MCF 10A (cell line): ENCODE data around the gene TMPRSS9. TPM values are rescaled to one million over a fixed set of nuclear protein-coding genes. Genes with fewer than 3 reads are reported as not detected.
"Not testable (repeated sequence)": the region's sequence is repeated elsewhere in the genome, so short reads cannot be mapped to it uniquely, and the experiment has no call there.

Source experiments
- BruUV-seq: library from RNA; stranded (reverse); fragments of 400-500 nt; replicated peaks from 2 replicates; lab custom pipeline; 2021; lab: Mats Ljungman, UMichigan
- CTCF ChIA-PET: fragments of 300-600 bp; sonication (Branson Sonifier 250); formaldehyde crosslinking; extraction: SDS; loops from one replicate; lab custom pipeline; 2021; ENCODE audit warnings: antibody characterized with exemption, inconsistent platforms; lab: Yijun Ruan, JAX
- POLR2A ChIA-PET: fragments of 300-600, 350-650 bp; sonication (Branson Sonifier 250); formaldehyde crosslinking; extraction: SDS; loops from one replicate; lab custom pipeline; 2020; ENCODE audit warnings: antibody characterized with exemption, inconsistent platforms; lab: Yijun Ruan, JAX
- DNase-seq: peaks from one replicate; pipeline ENCODE4 v3.0.0-alpha.2; 2018; ENCODE audit not compliant: unreplicated experiment
- H3K27ac Mint-ChIP-seq: one replicate; pipeline ENCODE4 v1.8.0; 2022; ENCODE audit warnings: mild to moderate bottlenecking, low read depth, mixed read lengths; ENCODE audit not compliant: unreplicated experiment
- H3K27me3 Mint-ChIP-seq: one replicate; pipeline ENCODE4 v1.8.0; 2022; ENCODE audit warnings: mixed read lengths; ENCODE audit not compliant: insufficient read depth, unreplicated experiment
- H3K36me3 Mint-ChIP-seq: one replicate; pipeline ENCODE4 v1.8.0; 2022; ENCODE audit warnings: mild to moderate bottlenecking, moderate library complexity, mixed read lengths; ENCODE audit not compliant: insufficient read depth, unreplicated experiment
- H3K4me1 Mint-ChIP-seq: one replicate; pipeline ENCODE4 v1.8.0; 2022; ENCODE audit warnings: mixed read lengths; ENCODE audit not compliant: insufficient read depth, unreplicated experiment
- H3K4me3 Mint-ChIP-seq: one replicate; pipeline ENCODE4 v1.8.0; 2022; ENCODE audit warnings: mild to moderate bottlenecking, moderate library complexity, mixed read lengths; ENCODE audit not compliant: unreplicated experiment
- H3K9me3 Mint-ChIP-seq: one replicate; pipeline ENCODE4 v1.8.0; 2022; ENCODE audit warnings: mixed read lengths; ENCODE audit not compliant: unreplicated experiment
- intact Hi-C: fragments of 100-400 bp; cut with micrococcal nuclease; formaldehyde crosslinking; loops from 2 replicates; pipeline ENCODE4 v1.14.1; 2022
- total RNA-seq: library from RNA; stranded (reverse); gene quantifications from 2 replicates; pipeline ENCODE4 v1.2.3, GENCODE V29; 2022
- TF ChIP-seq, protein P1 (sequence below): fragments of 200-600 bp; IDR thresholded peaks from one replicate; pipeline ENCODE4 v1.8.0; 2022; ENCODE audit warnings: antibody characterized with exemption, mild to moderate bottlenecking; ENCODE audit not compliant: unreplicated experiment

TMPRSS9 gene
- total RNA-seq, 1 experiment from 2014 or later, result not detected

DNA sequence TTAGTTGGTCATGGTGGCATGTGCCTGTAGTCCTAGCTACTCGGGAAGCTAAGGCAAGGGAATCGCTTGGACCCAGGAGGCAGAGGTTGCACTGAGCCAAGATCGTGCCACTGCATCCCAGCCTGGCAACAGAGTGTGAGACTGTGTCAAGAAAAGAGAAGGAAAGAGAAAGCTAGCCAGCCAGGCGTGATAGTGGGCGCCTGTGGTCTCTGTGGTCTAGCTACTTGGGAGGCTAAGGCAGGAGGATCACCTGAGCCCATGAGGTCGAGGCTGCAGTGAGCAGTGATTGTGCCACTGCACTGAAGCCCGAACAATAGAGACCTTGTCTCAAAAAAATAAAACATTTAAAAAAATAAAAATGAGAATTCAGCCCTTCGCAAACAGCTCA, 34.0 kb downstream of the TMPRSS9 start:
- Mint-ChIP-seq H3K36me3 (no peaks in the 10 kb centered on the region), H3K4me3 (no peak overlapping the region), H3K9me3 (no peaks in the 10 kb centered on the region), H3K27me3 (no peaks in the 10 kb centered on the region), H3K4me1 (peaks cover 5% of the 10 kb centered on the region), H3K27ac (no peak overlapping the region)
- ChIA-PET POLR2A (interaction anchor here (1.4 to 1.7 kb wide), 3 partner anchors 16 to 157 kb away, joined by 3 to 4 read pairs (median 3); no protein-coding TSS in a partner anchor), CTCF (interaction anchor here (0.8 to 1.6 kb wide), 4 partner anchors 72 to 238 kb away, joined by 3 to 6 read pairs (median 4); no protein-coding TSS in a partner anchor)
- TF ChIP-seq, protein P1, sequence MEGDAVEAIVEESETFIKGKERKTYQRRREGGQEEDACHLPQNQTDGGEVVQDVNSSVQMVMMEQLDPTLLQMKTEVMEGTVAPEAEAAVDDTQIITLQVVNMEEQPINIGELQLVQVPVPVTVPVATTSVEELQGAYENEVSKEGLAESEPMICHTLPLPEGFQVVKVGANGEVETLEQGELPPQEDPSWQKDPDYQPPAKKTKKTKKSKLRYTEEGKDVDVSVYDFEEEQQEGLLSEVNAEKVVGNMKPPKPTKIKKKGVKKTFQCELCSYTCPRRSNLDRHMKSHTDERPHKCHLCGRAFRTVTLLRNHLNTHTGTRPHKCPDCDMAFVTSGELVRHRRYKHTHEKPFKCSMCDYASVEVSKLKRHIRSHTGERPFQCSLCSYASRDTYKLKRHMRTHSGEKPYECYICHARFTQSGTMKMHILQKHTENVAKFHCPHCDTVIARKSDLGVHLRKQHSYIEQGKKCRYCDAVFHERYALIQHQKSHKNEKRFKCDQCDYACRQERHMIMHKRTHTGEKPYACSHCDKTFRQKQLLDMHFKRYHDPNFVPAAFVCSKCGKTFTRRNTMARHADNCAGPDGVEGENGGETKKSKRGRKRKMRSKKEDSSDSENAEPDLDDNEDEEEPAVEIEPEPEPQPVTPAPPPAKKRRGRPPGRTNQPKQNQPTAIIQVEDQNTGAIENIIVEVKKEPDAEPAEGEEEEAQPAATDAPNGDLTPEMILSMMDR, result no peak
- BruUV-seq, result no TSS peak
- intact Hi-C loops, result no loop called here
- DNase-seq, result no peak

DNA sequence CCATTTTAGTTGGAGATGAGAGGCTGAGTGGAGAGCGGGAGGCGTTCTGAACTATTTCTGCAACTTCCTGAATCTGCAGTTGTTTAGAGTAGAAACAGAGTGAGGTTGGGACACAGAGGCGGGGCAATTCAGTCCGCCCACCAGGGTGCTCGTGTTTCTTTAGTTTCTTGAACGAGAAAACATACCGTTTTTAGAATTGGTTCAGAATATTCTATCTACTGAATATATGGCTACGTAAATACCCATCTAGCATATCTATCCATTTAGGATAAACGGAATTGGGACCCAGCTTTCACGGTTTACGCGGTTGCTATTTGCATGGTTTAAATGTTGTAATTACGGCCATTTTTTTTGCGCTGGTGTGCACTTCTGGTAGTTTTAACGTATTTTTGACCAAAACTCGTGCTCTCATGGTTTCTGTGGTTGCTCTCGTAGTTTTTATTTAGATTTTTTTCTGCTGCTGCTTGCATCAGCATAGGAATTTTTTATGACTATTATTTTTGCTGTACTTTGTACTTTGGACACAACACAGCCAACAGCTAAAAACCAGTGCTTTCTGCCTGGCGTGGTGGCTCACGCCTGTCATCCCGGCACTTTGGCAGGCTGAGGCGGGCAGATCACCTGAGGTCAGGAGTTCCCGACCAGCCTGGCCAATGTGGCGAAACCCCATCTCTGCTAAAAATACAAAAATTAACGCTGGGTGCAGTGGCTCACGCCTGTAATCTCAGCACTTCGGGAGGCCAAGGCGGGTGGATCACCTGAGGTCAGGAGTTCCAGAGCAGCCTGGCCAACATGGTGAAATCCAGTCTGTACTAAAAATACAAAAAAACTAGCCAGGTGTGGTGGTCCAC, 34.6 kb downstream of the TMPRSS9 start:
- intact Hi-C loops, result no loop called here
- BruUV-seq, result no TSS peak
- Mint-ChIP-seq H3K4me3 (no peak overlapping the region), H3K36me3 (no peaks in the 10 kb centered on the region), H3K27me3 (no peaks in the 10 kb centered on the region), H3K4me1 (peaks cover 5% of the 10 kb centered on the region), H3K9me3 (no peaks in the 10 kb centered on the region), H3K27ac (no peak overlapping the region)
- POLR2A ChIA-PET, result interaction anchor here (1.4 to 1.6 kb wide), 2 partner anchors 16 to 157 kb away, joined by 3 to 4 read pairs; no protein-coding TSS in a partner anchor
- CTCF ChIA-PET, result interaction anchor here (0.5 to 1.6 kb wide), 4 partner anchors 157 to 279 kb away, joined by 3 to 6 read pairs (median 3); no protein-coding TSS in a partner anchor
- TF ChIP-seq, protein P1, result no peak
- no peak for DNase-seq

GRCh38 chr19:2395293-2395829, 35.3 kb downstream of the TMPRSS9 start:
- DNase-seq, intact Hi-C loops, H3K27ac Mint-ChIP-seq, H3K4me3 Mint-ChIP-seq, BruUV-seq, H3K9me3 Mint-ChIP-seq, H3K36me3 Mint-ChIP-seq, H3K27me3 Mint-ChIP-seq, H3K4me1 Mint-ChIP-seq: not testable (repeated sequence)
- CTCF ChIA-PET, result interaction anchor here (0.5 to 1.6 kb wide), 2 partner anchors 158 to 280 kb away, joined by 3 to 6 read pairs; no protein-coding TSS in a partner anchor
- POLR2A ChIA-PET, result interaction anchor here (0.6 to 1.4 kb wide), 3 partner anchors 16 to 158 kb away, joined by 3 read pairs; no protein-coding TSS in a partner anchor

GRCh38 chr19:2397173-2397572, 37.1 kb downstream of the TMPRSS9 start:
- H3K27ac Mint-ChIP-seq, intact Hi-C loops, H3K27me3 Mint-ChIP-seq, H3K4me3 Mint-ChIP-seq, H3K4me1 Mint-ChIP-seq, BruUV-seq, H3K36me3 Mint-ChIP-seq, H3K9me3 Mint-ChIP-seq, DNase-seq: not testable (repeated sequence)
- ChIA-PET CTCF (interaction anchor here (0.6 kb wide), 2 partner anchors 136 to 305 kb away, joined by 3 to 4 read pairs; no protein-coding TSS in a partner anchor), POLR2A (interaction anchor here (0.6 kb wide), 1 partner anchor 19 kb away, joined by 3 read pairs; no protein-coding TSS in a partner anchor)
